Right forelimb (tissue), 1 donor: Measurements from ENCODE around the gene VAV3.
"Not testable (repeated sequence)": the region's sequence is repeated elsewhere in the genome, so short reads cannot be mapped to it uniquely, and the experiment has no call there.

Experiments used
- DNase-seq: peaks from one replicate; pipeline ENCODE4 v3.0.0-alpha.2; 2018

VAV3 gene

GRCh38 chr1:107787299-107787698 lies 177.7 kb downstream of the VAV3 start:
- no peak for DNase-seq

GRCh38 chr1:107786203-107786845 lies 178.7 kb downstream of the VAV3 start:
- no peak for DNase-seq

GRCh38 chr1:107785496-107786202 lies 179.3 kb downstream of the VAV3 start:
- DNase-seq, result no peak

DNA sequence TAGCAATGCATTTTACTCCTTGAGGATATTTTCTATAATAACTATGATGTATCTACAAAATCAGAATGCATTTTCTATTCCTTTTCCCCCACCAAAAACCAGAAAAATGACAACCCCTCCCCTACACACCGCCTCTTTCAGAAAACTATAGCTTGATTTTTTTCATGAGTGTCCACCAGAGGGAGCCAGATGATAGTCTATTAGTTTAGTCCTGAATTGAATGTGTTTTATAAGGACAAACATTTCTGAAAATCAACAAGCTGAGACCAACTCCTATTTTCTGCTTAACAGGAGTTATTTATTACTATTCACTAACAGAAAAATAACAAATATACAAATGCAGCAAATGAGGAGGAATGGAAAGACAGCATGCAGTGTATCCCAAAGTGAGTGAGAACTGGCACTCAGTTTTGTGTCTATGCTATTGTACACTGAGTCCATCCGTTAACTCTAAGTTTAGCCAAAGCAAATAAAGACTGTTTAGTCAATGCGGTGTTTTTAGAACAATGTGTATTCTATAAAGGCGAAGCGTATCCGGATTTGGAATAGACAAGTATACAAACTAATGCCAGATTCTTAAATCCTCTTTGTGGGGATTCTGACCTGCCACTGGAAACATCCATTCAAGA lies 182.6 kb downstream of the VAV3 start:
- DNase-seq, result no peak

GRCh38 chr1:107781245-107781644 lies 183.7 kb downstream of the VAV3 start:
- no peak for DNase-seq

GRCh38 chr1:107777664-107778047 lies 187.3 kb downstream of the VAV3 start:
- no peak for DNase-seq

DNA sequence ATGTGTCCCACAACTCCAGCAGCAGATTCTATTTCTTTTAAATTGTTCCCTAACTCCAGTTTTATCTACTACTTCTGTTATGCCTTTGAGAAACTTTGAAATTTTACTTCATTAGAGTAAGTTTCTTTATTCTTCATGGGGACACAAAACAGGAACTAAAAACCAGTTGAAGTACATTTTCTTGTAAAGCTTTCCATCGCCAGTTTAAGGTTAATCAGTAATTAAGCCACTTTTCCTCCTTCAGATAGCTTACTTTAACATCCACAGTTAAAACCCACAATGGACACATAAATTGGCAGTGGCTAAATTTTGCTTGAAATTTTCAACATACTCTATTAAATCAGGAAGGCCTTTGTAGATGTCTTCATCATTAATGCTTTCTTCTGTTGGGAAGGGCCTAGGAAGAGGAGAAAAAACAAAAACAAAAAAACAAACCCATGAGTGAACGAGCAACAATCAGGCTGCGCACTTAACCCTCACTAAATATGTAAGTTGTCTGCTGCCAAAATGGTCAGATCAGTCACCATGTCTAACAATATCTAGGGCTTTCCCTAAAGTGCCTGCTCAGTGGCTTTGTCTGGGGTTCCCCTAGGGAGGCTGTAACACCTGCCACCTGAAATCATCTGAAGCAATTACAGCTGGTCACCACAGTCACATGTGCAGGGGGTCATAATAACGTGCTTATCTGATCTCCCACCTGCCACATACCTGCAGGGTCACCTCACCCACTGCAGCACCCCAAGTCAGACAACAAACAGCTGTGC lies 187.9 kb downstream of the VAV3 start:
- no peak for DNase-seq

GRCh38 chr1:107771377-107771776 lies 193.6 kb downstream of the VAV3 start:
- DNase-seq, result no peak

GRCh38 chr1:107767156-107767582 lies 197.8 kb downstream of the VAV3 start:
- no peak for DNase-seq

GRCh38 chr1:107766533-107766932 lies 198.4 kb downstream of the VAV3 start:
- no peak for DNase-seq

DNA sequence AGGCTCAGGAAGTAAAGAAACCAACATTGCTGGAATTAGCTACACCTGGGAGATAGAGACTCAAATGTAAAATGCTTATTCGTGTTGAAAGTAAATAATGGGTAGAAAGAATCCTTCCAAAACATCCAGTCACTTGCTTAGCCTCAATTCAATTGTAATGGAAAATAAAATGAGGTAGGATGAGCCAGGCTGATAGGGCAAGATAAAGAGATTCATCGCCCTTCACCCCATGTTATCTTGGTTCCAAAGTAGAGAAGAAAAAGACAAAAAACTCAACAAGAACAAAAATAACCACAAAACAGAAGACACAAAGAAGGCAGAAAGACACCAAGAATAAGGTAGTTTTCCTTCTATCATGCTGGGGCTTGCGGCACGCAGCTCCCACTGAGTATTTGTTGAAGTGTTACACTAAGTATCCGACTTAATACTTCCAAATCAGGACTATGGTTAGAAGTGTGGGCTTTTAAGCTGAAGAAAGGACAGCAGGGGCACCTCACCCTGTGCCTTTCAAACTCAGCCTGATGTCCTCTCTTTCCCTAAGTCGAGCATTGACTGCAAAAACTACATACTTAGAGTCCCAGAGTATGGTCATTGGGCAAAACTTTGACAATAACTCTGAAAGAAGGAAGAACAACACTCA lies 202.1 kb downstream of the VAV3 start:
- DNase-seq, result no peak

DNA sequence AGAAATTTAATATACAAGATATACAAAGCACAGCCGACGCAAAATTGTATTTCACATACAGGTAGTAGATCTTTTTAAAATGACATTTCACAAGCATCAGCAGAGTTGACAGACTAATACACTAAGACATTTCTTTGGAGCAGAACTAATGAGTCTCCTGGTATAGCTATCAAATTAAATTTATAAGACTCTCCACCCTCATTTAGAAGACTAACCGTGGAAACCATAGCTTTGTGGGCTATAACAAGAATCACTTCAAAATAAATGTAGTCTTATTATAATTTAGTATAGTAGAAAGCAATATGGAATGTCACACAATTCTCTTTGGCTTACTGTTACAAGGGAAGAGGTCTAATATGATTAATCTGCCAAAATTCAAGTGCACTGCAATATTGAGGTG lies 204.9 kb downstream of the VAV3 start:
- DNase-seq, result no peak

DNA sequence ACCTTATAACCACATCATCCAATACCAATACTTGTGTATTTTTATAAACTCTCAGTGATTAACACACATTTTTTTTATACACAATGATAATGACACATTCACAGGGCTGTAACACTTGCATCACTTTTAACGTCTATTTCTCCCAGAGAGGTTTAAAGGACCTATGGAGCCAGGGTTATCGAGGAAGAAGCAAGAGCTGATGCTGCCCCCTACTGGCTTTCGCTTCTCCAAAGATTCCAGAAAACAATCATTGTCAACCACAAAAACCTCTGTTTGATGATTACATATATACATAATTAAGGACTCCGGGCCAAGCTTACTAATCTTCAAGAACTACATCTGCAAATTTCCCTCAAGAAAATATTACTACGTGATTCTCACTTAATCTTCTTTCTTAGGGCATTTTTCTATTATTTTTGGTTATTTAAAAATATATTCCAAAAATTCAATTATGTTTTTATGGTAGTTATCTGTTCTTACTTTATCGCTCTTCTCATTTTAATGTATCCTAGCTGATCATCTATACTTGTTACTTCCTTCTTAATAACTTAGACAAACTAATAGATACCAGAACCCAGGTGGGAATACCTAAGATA lies 214.5 kb downstream of the VAV3 start:
- DNase-seq, result peak; percentile 59

- no peak for DNase-seq
Observed at GRCh38 chr1:107748531-107748930, 216.4 kb downstream of the VAV3 start.

- DNase-seq, result no peak
Observed at GRCh38 chr1:107741242-107741641, 223.7 kb downstream of the VAV3 start.

- no peak for DNase-seq
Observed at GRCh38 chr1:107740579-107740978, 224.4 kb downstream of the VAV3 start.

DNA sequence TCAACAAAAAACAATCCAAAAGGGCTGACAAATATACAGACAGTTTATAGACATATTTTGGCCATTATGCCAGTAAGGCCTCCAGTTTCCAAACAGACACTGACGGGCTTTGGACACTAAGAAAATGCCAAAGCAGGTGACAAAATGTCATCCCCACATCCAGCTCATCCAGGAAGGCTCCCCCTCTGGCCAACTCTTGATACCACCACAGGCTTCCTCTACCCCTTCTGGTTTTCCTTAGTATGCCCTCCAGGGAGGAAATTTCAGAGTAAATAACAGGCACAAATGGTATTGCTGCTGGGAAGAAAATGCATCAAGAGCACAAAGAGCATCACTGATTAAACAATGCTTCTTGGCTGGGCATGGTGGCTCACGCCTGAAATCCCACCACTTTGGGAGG lies 225.3 kb downstream of the VAV3 start:
- DNase-seq, result no peak

GRCh38 chr1:107739201-107739600 lies 225.8 kb downstream of the VAV3 start:
- no peak for DNase-seq

GRCh38 chr1:107733401-107733800 lies 231.6 kb downstream of the VAV3 start:
- DNase-seq, result not testable (repeated sequence)

DNA sequence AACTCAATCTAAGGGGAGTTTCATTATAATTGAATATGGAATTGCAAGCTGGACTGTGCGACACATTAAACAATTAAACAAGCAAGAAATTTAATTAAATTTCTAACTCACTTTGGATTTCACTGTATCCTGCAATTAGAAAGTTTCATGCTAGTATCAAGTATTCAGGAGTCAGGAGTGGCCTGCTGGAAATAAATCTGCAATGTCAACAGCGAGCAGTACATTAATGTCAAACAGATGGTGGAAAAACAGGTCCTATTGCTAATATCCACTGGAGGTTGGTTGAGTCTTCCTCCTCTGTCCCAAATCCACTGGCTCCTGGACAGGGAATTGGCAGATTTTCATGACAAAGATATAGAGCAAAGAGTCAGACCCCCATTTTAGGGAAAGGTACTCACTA lies 237.1 kb downstream of the VAV3 start:
- DNase-seq, result no peak

GRCh38 chr1:107726860-107727259 lies 238.1 kb downstream of the VAV3 start:
- DNase-seq, result no peak

DNA sequence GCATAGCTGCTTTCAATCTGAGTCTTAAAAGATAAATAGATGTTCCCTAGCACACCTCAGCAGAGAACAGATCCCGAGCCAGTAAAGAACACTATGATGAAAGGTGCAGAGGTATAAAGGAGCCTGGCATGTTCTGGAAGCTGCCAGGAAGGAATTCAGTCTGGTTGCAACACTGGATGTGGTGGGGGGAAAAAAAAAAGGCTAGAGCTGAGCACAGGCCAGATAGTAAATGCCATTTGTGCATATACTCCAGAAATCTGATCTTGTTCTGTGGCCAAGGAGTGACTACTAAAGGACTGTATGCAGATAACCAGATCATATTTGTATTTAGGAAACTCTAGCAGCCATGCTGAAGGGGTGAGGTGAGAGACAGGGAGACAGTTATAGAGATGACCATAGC lies 240.3 kb downstream of the VAV3 start:
- no peak for DNase-seq

DNA sequence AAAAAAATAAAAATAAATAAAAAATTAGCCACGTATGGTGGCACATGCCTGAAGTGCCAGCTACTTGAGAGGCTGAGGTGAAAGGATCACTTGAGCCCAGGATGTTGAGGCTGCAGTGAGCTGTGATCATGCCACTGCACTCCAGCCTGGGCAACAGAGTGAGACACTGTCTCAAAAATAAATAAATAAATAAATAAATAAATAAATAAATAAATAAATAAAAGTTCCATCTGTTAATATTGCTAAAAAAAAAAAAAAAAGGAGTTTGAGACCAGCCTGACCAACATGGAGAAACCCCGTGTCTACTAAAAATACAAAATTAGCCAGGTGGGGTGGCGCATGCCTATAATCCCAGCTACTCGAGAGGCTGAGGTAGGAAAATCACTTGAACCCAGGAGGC lies 244.8 kb downstream of the VAV3 start:
- DNase-seq, result not testable (repeated sequence)
